Common myeloid progenitor, CD34-positive (primary cell): ENCODE measurements around the gene ZNF362.

ENCODE experiments used
- CTCF ChIA-PET: fragments of 350-600 bp; sonication (Branson Sonifier 250); formaldehyde crosslinking; loops from one replicate; lab custom pipeline; 2021; ENCODE audit warnings: antibody characterized with exemption; lab: Charles Lee
- POLR2A ChIA-PET: fragments of 350-600 bp; sonication (Branson Sonifier 250); formaldehyde crosslinking; loops from one replicate; lab custom pipeline; 2021; ENCODE audit warnings: antibody characterized with exemption; lab: Charles Lee
- DNase-seq, 3 donors: peaks; one replicate each; pipeline versions ENCODE4 v3.0.0 to v3.0.0-alpha.2; 2013
- H3K27ac ChIP-seq, 2 experiments: 1 replicate in 1 of 2; 2 replicates in 1 of 2; pipeline ENCODE4 v1.7.0; 2013; ENCODE audit warnings: inconsistent platforms in 2 of 2, low read length in 2 of 2, mild to moderate bottlenecking in 2 of 2, low read depth in 1 of 2, moderate library complexity in 1 of 2; ENCODE audit not compliant: severe bottlenecking in 2 of 2, insufficient read depth in 1 of 2, poor library complexity in 1 of 2
- H3K27me3 ChIP-seq, 5 experiments: replicated peaks in 2 of 5; 1 replicate in 3 of 5; 2 replicates in 2 of 5; pipeline versions ENCODE4 v1.6.1 to v1.7.0; 2013; ENCODE audit warnings: low read length in 4 of 5, mild to moderate bottlenecking in 2 of 5, moderate library complexity in 2 of 5, inconsistent platforms in 1 of 5; ENCODE audit not compliant: insufficient read depth in 5 of 5, control insufficient read depth in 4 of 5
- H3K36me3 ChIP-seq, 4 experiments: 1 replicate in 2 of 4; 2 replicates in 2 of 4; pipeline versions ENCODE4 v1.6.1 to v1.7.0; 2013; ENCODE audit warnings: low read length in 3 of 4, control low read depth in 1 of 4, mild to moderate bottlenecking in 1 of 4; ENCODE audit not compliant: control insufficient read depth in 4 of 4, insufficient read depth in 4 of 4
- H3K4me1 ChIP-seq, 4 experiments: 1 replicate in 3 of 4; 2 replicates in 1 of 4; pipeline versions ENCODE4 v1.6.1 to v1.7.1; 2013; ENCODE audit warnings: low read length in 3 of 4, mild to moderate bottlenecking in 3 of 4, control low read depth in 1 of 4, inconsistent platforms in 1 of 4, moderate library complexity in 1 of 4; ENCODE audit not compliant: control insufficient read depth in 4 of 4, insufficient read depth in 4 of 4; ENCODE audit errors: control extremely low read depth in 1 of 4
- H3K4me3 ChIP-seq, 7 experiments: 1 replicate in 4 of 7; 2 replicates in 3 of 7; pipeline versions ENCODE4 v1.5.1 to v1.7.0; 2013; ENCODE audit warnings: mild to moderate bottlenecking in 7 of 7, low read length in 6 of 7, moderate library complexity in 6 of 7, inconsistent platforms in 2 of 7, low read depth in 2 of 7, control low read depth in 1 of 7; ENCODE audit not compliant: insufficient read depth in 4 of 7, control insufficient read depth in 1 of 7; ENCODE audit errors: extremely low read depth in 1 of 7
- H3K9me3 ChIP-seq, 5 experiments: 1 replicate in 4 of 5; 2 replicates in 1 of 5; pipeline versions ENCODE4 v1.6.1 to v1.7.1; 2013; ENCODE audit warnings: low read length in 4 of 5, mild to moderate bottlenecking in 2 of 5, inconsistent platforms in 1 of 5, low read depth in 1 of 5, moderate library complexity in 1 of 5; ENCODE audit not compliant: control insufficient read depth in 4 of 5, insufficient read depth in 2 of 5; ENCODE audit errors: control extremely low read depth in 1 of 5
- WGBS: methylation state at CpG from one replicate; pipeline ENCODE4 v1.1.5; 2013; ENCODE audit not compliant: insufficient coverage; 5-methylcytosine and 5-hydroxymethylcytosine counted together

ZNF362 gene

GRCh38 chr1:33270808-33271465, 14.6 kb downstream of the ZNF362 start:
- peaks cover 0 to 2% (median 0%) of the 10 kb centered on the region in 4 experiments for H3K4me1 ChIP-seq
- no peak overlapping the region for H3K27ac ChIP-seq
- H3K9me3 ChIP-seq = no peaks in the 10 kb centered on the region
- no peak overlapping the region for H3K4me3 ChIP-seq
- WGBS = 98% methylated on average over 7 of the region's 7 CpGs
- ChIA-PET POLR2A (no interaction called here), CTCF (interaction anchor here (0.6 to 1.4 kb wide), 3 partner anchors 14 to 37 kb away, joined by 3 to 4 read pairs (median 3); no protein-coding TSS in a partner anchor)
- H3K27me3 ChIP-seq = no peaks in the 10 kb centered on the region
- DNase-seq = no peak
- H3K36me3 ChIP-seq = peaks cover 5 to 55% (median 32%) of the 10 kb centered on the region in 4 experiments

DNA sequence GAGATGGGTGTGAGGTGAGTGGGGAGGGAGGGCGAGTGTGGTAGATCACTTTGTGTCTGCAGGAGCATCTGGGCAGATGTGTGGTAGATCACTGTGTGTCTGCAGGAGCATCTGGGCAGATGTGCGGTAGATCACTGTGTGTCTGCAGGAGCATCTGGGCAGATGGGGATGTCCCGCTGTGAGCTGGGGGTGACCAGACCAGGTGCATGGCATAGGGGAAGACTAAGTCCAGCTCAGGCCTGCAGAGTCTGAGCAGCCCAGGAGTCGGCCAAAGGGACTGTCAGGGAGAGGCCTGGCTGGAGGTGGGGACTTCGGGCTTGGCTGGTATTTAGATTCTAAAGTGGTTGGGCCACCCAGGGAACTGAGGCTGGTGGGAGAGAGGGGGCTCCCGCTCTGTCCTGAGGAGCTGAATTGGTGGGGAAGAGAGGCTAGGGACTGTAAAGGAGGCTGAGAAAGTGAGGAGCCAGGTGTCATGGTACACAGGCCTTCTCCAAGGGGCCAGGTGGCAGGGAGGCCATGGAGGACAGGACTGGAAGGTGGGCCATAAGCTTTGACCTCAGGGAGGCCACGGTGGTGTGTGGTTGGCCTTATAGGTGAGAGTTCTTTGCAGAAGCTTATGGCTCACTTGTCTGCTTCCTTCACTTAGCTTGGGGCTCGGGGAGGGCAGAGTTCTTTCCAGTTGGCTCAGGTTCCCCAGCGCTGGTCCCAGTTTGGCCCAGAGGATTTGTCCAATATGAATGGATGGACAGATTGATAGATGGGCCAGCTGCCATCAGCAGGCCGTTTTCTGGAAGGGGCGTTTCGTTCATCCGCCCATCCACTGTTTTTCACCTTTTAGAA, 15.6 kb downstream of the ZNF362 start:
- CTCF ChIA-PET = interaction anchor here (1.0 to 1.4 kb wide), 2 partner anchors 24 to 36 kb away, joined by 3 to 4 read pairs; no protein-coding TSS in a partner anchor

DNA sequence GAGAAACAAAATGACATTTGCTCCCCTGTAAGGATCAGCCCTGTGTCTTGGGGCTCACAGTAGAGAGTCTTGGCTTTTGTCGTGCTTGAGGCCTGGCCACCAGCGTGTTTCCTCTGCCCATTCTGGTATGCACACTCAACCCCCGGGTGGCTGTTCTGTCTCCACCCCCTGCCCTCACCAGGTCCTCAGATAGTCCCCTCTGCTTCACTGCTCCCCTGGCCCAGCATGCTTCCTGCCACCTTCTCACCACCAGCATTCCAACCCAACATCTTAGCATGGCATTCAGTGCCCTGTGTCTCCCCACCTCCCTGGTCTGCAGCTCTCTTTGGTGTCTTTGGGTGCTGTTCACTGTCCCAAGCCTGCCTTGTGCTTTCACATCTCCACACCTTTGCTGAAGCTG, 16.2 kb downstream of the ZNF362 start:
- Histone ChIP-seq H3K4me1 (peaks cover 0 to 2% (median 0%) of the 10 kb centered on the region in 4 experiments), H3K9me3 (no peaks in the 10 kb centered on the region), H3K36me3 (peaks cover 11 to 63% (median 37%) of the 10 kb centered on the region in 4 experiments), H3K27ac (no peak overlapping the region), H3K4me3 (no peak overlapping the region), H3K27me3 (no peaks in the 10 kb centered on the region)
- no peak for DNase-seq
- ChIA-PET CTCF (interaction anchor here (1.4 kb wide), 1 partner anchor 23 kb away, joined by 4 read pairs; no protein-coding TSS in a partner anchor), POLR2A (no interaction called here)
- WGBS = 94% methylated on average over 3 of the region's 3 CpGs

More for the DNA sequence above, 15.6 kb downstream of the ZNF362 start:
- H3K4me3 ChIP-seq = no peak overlapping the region
- peaks cover 0 to 2% (median 0%) of the 10 kb centered on the region in 4 experiments for H3K4me1 ChIP-seq
- DNase-seq = no peak
- H3K36me3 ChIP-seq = peaks cover 9 to 61% (median 33%) of the 10 kb centered on the region in 4 experiments
- no peak overlapping the region for H3K27ac ChIP-seq
- WGBS = 97% methylated on average over 10 of the region's 13 CpGs
- H3K9me3 ChIP-seq = no peaks in the 10 kb centered on the region
- H3K27me3 ChIP-seq = no peaks in the 10 kb centered on the region
- POLR2A ChIA-PET = no interaction called here

DNA sequence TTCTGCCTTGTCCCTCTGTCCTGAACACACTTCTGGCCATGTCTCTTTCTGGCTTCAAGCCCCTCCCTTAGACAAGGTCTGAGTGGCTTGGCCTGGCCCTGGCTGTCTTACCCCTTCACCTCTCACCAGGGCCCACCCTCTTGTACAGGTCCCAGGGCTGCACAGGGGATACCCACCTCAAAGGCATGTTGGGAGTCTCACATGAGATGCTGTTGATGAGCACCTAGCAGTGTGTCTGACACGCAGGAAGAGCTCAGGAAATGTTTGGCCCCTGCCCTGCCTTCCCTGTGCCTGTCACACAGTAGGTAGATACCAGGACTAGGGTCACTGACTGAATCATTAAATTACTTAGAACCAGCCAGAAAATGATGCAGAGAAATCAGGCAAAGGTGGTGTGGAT, 16.6 kb downstream of the ZNF362 start:
- 90% methylated on average over 1 of the region's 1 CpG for WGBS
- DNase-seq = no peak
- no peaks in the 10 kb centered on the region for H3K27me3 ChIP-seq
- peaks cover 12 to 65% (median 40%) of the 10 kb centered on the region in 4 experiments for H3K36me3 ChIP-seq
- no peak overlapping the region for H3K27ac ChIP-seq
- no peaks in the 10 kb centered on the region for H3K9me3 ChIP-seq
- ChIA-PET CTCF (no interaction called here), POLR2A (no interaction called here)
- no peak overlapping the region for H3K4me3 ChIP-seq
- peaks cover 0 to 2% (median 0%) of the 10 kb centered on the region in 4 experiments for H3K4me1 ChIP-seq

GRCh38 chr1:33273406-33273805, 17.1 kb downstream of the ZNF362 start:
- H3K4me3 ChIP-seq = no peak overlapping the region
- no peak for DNase-seq
- POLR2A ChIA-PET = no interaction called here
- H3K4me1 ChIP-seq = peaks cover 0 to 2% (median 0%) of the 10 kb centered on the region in 4 experiments
- CTCF ChIA-PET = interaction anchor here (1.9 kb wide), 1 partner anchor 9 kb away, joined by 7 read pairs; no protein-coding TSS in a partner anchor
- no peaks in the 10 kb centered on the region for H3K27me3 ChIP-seq
- H3K9me3 ChIP-seq = no peaks in the 10 kb centered on the region
- no peak overlapping the region for H3K27ac ChIP-seq
- WGBS = 100% methylated on average over 1 of the region's 3 CpGs
- peaks cover 12 to 69% (median 40%) of the 10 kb centered on the region in 4 experiments for H3K36me3 ChIP-seq

DNA sequence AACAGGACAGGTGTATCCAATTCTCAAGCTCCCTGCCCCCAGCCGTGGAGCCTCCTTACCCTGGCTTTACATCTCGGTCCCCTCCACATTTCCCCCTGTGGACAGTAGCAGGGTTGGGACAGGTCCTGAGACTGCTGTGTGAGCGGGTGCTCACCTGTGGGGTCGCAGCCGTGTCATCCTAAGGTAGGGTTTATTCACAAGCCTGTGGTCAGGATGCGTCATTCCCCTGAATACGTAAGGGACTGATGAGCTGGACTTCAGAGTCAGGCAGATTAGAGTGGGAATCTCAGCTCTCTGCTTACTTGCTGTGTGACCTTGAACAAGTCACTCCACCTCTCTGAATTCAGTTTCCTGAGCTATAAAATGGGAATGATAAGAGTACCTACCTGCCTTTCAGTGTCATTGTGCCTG, 17.7 kb downstream of the ZNF362 start:
- no peaks in the 10 kb centered on the region for H3K9me3 ChIP-seq
- WGBS = 80% methylated on average over 6 of the region's 7 CpGs
- H3K27ac ChIP-seq = no peak overlapping the region
- POLR2A ChIA-PET = no interaction called here
- H3K27me3 ChIP-seq = no peaks in the 10 kb centered on the region
- H3K4me1 ChIP-seq = peaks cover 0 to 2% (median 0%) of the 10 kb centered on the region in 4 experiments
- H3K4me3 ChIP-seq = no peak overlapping the region
- DNase-seq = no peak
- CTCF ChIA-PET = interaction anchor here (1.9 kb wide), 1 partner anchor 9 kb away, joined by 7 read pairs; no protein-coding TSS in a partner anchor
- H3K36me3 ChIP-seq = peaks cover 14 to 71% (median 43%) of the 10 kb centered on the region in 4 experiments
